NCI-H1930 (cell line): ENCODE results near the gene VTI1A.
"Not testable (repeated sequence)": the region's sequence is repeated elsewhere in the genome, so short reads cannot be mapped to it uniquely, and the experiment has no call there.

Experiments
- DNase-seq, 2 experiments: peaks; one replicate each; lab custom pipeline; 2025; lab: John Stamatoyannopoulos, UW

VTI1A gene

DNA sequence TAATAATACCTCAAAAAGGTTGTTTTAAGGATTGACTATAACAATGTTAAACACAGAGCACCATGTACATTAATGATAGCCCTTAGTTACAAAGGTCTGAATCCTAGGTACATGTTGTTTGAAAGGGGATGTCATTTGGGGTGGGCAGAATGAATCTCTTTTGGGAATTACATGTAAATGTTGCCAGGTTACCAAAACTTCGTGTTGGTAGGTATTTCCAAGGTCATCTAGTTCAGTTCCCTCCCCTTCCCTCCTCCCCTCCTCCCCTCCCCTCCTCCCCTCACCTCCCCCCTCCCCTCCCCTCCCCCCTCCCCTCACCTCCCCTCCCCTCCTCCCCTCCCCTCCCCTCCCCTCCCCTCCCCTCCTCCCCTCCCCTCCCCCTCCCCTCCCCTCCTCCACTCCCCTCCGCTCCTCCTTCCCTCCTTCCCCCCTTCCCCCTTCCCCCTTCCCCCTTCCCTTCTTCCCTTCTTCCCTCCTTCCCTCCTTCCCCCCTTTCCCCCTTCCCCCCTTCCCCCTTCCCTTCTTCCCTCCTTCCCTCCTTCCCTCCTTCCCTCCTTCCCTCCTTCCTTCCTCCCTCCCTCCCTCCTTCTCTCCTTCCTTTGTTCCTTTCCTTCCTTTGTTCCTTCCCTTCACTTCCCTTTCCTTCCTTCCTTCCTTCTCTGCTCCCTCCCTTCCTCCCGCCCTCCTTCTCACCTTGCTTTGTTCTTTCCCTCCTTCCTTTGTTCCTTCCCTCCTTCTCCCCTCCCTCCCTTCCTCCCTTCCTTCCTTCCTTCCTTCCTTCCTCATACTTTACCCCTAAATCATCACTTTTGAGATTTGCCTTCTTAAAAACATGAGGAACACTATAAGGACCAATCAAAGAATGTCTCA is 8.1 kb downstream of the VTI1A start:
- no peak for DNase-seq

DNA sequence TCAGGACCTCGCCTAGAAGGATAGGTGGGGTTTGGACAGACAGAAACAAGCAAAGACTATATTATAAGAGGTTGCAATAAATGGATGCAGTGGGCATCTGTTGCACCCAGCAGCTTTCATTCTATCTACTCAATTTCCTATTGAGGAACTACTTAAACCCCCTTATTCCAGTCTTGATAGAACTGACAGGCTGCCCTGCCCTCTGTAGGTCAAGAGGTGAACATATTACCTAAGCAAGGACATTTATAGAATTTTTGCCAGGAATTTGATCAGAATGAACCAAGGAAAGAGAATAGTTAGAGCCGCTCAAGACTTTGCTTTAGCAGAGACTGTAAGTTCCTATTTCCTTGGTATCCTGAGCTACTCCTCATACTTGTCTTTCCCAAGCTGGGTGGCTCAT is 9.5 kb downstream of the VTI1A start:
- no peak for DNase-seq

DNA sequence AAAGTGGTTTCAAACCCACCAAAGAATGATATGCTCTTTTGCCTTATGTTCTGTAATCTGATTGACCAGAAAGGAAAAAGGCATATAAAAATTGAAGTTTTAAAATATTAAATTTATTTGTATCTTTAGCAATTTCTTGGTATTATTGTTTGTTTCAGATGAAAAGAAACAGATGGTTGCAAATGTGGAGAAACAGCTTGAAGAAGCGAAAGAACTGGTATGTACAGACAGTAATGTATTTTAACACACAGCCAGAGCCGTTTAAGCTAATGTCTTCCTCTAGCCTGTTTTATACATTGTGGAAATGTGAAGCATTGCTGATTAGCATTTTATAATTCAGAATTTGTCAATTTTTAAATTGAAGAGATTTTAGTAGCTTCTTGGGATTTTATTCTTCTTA is 13.4 kb downstream of the VTI1A start:
- no peak for DNase-seq

GRCh38 chr10:112461029-112461887 is 14.2 kb downstream of the VTI1A start:
- DNase-seq: peak in 1 of 2 experiments; percentile 60

DNA sequence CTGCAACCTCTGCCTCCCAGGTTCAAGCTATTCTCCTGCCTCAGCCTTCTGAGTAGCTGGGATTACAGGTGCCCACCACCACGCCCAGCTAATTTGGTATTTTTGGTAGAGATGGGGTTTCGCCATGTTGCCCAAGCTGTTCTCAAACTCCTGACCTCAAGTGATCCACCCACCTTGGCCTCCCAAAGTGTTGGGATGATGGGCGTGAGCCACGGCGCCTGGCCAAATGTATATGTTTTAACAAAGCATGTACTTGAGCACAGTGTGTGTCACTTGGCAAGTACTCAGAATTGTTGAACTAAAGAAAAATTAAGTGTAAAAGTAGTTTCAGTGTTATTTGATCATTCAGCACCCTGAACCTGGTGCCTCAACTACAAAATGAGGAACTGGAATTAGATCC is 17.1 kb downstream of the VTI1A start:
- not testable (repeated sequence) for DNase-seq

DNA sequence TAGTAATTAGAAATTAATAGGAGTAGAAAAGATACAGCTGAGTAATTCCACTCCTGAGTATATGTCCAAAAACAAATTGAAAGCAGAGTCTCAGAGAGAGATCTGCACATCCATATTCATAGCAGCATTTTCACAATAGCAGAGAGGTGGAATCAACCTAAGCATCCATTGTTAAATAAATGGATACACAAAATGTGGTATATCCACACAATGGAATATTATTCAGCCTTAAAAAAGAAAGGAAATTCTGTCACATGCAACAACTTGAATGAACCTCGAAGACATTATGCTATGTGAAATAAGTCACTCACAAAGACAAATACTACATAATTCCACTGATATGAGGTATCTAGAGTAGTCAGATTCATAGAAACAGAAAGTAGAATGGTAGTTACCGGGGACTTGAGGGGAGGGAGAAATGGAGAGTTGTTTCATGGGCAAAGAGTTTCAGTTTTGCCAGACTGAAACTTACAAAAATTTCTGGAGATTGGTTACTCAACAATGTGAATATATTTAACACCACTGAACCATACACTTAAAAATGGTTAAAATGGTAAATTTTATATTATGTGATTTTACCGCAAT is 18.4 kb downstream of the VTI1A start:
- DNase-seq: no peak

GRCh38 chr10:112466802-112467201 is 19.8 kb downstream of the VTI1A start:
- DNase-seq: no peak

GRCh38 chr10:112467541-112468075 is 20.6 kb downstream of the VTI1A start:
- DNase-seq: no peak

- DNase-seq: peak in 1 of 2 experiments; percentile 3
Observed at GRCh38 chr10:112471878-112472487, 25.0 kb downstream of the VTI1A start.

- no peak for DNase-seq
Observed at GRCh38 chr10:112475575-112476218, 28.7 kb downstream of the VTI1A start.

DNA sequence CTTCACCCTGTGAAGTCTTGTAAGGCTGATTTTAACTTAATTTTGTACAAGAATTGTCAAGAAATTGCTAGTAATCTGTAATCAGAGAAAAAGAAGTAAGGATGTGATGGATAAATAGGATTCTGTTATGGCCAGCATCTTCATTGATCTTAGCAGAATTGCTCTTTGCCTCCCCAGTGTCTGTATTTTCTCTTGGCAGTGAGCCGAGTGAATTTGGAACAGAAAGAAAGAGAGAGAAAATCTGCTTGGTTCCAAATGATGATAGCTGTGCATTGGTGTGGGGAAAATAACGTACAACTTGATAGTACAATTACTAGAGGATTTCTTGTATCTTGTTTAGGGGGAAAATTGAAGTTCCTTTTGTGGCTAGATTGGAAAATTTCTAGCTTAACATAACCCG is 34.6 kb downstream of the VTI1A start:
- no peak for DNase-seq

GRCh38 chr10:112484399-112484798 is 37.4 kb downstream of the VTI1A start:
- DNase-seq: no peak

GRCh38 chr10:112487964-112488363 is 40.9 kb downstream of the VTI1A start:
- no peak for DNase-seq

- peak in 1 of 2 experiments; percentile 28 for DNase-seq
Observed at GRCh38 chr10:112490545-112490944, 43.5 kb downstream of the VTI1A start.

- DNase-seq: no peak
Observed at GRCh38 chr10:112491144-112491543, 44.1 kb downstream of the VTI1A start.

DNA sequence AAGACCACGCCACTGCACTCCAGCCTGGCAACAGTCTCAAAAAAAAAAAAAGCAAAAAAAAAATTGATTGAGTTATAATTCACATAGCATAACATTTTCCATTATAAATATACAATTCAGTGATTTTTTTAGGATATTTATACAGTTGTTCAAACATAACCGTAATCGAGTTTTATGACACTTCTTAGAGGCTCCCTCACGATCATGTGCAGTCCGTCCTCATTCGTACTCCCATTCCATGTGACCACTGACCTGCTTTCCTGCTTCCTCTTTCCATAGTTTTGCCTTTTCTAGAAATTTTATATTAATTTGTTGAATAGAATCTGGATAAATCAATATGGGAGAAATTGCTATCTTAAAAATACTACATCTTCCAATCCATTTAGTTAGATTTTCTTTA is 45.7 kb downstream of the VTI1A start:
- DNase-seq: no peak

GRCh38 chr10:112497347-112497950 is 50.4 kb downstream of the VTI1A start:
- DNase-seq: no peak

- no peak for DNase-seq
Observed at GRCh38 chr10:112498806-112499205, 51.8 kb downstream of the VTI1A start.

DNA sequence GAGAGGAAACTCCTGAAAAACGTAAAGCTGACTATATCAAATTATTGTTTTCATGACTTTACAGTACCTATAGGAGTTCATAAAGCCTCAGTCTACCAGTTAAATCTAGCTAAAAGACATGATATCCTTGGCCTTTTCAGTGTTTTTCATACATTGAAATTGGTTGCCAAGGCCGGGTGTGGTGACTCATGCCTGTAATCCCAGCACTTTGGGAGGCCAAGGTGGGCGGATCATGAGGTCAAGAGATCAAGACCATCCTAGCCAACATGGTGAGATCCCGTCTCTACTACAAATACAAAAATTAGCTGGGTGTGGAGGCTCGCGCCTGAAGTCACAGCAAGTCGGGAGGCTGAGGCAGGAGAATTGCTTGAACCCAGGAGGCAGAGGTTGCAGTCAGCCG is 53.0 kb downstream of the VTI1A start:
- not testable (repeated sequence) for DNase-seq

- DNase-seq: no peak
Observed at GRCh38 chr10:112502536-112502935, 55.5 kb downstream of the VTI1A start.

DNA sequence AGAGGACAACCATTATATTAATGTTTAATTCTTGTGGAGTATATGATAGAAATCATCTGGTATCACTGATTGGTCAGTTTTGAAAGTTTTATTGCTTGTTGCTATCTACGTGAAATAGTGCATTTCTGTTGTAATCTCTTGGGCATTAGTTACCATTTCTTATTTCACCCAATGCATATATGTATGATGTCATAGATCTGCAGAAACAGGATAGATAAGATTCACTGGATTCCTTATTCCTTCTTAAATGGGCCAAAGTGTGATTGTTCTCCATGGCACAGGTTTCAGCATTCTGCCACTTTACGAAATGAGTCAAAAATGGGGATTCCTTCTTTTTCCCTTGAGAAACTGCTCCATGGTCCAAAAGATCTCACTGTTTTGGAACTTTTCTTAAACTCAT is 56.6 kb downstream of the VTI1A start:
- no peak for DNase-seq
